HG03159 (cell line): Measurements from ENCODE around the gene DPM3.
"Not testable (repeated sequence)": the region's sequence is repeated elsewhere in the genome, so short reads cannot be mapped to it uniquely, and the experiment has no call there.

Experiments
- ATAC-seq: cut with Tn5 transposase; IDR thresholded peaks from one replicate; pipeline ENCODE4 v1.9.1; 2021; ENCODE audit warnings: mild to moderate bottlenecking, moderate library complexity; ENCODE audit not compliant: unreplicated experiment

Gene DPM3

GRCh38 chr1:155162631-155163030, 22.3 kb upstream of the DPM3 start:
- ATAC-seq = not testable (repeated sequence)

- ATAC-seq = no peak
Observed at GRCh38 chr1:155160128-155160527, 19.8 kb upstream of the DPM3 start.

GRCh38 chr1:155158991-155159390, 18.7 kb upstream of the DPM3 start:
- no peak for ATAC-seq

DNA sequence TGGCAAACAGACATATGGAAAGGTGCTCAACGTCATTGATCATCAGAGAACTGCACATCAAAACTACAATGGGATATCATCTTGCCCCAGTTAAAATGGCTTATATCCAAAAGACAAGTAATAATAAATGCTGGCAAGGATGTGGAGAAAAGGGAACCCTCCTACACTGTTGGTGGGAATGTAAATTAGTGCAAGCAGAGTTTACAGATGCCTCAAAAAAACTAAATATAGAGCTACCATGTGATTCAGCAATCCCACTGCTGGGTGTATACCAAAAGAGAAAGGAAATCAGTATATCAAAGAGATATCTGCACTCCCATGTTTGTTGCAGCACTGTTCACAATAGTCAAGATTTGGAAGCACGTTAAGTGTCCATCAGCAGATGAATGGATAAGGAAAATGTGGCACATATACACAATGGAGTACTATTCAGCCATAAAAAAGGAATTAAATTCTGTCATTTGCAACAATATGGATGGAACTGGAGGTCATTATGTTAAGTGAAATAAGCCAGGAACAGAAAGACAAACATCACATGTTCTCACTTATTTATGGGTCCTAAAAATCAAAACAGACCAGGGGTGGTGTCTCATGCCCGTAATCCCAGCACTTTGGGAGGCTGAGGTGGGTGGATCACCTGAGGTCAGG, 15.8 kb upstream of the DPM3 start:
- ATAC-seq = not testable (repeated sequence)

- no peak for ATAC-seq
Observed at GRCh38 chr1:155145491-155145890, 5.2 kb upstream of the DPM3 start.

GRCh38 chr1:155141749-155142148, 1.4 kb upstream of the DPM3 start:
- ATAC-seq = no peak

DNA sequence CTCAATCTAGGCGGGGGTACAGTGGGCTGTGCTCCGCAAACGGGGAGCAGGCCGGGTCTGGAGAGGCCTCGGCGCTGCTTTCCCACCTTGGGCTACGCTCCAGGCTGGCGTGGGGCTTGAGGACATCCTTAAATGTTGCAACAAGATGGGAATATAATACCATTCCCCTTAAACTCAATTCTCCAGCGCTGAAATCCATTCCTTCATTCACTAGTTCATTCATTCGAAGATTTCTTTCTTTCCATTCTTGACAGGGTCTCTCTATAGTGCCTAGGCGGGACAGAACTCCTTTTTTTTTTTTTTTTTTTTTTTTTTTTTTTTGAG, 261 bp upstream of the DPM3 start:
- no peak for ATAC-seq

DNA sequence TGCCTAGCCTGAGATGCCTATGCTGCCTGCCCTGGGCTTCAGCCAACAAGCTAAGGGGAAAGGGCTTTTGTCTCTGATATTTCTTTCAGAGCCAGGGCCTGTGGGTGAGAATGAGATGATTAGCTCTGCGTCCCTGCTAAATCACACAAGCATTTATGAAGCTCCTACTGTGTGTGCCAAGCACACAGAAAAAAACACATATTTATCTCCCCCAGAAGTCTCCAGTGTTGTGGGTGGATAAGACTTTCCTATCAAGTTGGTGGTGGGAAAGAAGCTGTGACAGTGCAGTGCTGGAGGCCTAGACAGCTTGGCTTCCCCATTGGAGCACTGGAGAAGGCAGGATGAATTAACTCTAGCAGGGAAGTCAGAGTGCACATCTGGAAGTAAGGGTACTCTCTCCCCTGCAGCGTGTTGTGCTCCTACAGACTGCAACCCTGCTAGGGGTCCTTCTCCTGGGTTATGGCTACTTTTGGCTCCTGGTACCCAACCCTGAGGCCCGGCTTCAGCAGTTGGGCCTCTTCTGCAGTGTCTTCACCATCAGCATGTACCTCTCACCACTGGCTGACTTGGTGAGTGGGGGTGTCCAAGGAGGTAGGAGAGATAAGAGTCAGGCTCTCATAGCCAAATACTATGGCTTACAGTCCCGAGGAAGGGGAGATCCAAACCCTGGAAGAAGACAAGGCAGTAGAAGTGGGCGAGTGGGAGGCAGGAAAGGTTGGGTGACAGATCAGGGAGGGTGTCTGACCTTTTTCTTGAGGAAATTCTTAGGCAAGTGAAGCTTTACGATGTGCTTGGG, 3.0 kb downstream of the DPM3 start:
- no peak for ATAC-seq

GRCh38 chr1:155136748-155137147, 3.6 kb downstream of the DPM3 start:
- no peak for ATAC-seq

DNA sequence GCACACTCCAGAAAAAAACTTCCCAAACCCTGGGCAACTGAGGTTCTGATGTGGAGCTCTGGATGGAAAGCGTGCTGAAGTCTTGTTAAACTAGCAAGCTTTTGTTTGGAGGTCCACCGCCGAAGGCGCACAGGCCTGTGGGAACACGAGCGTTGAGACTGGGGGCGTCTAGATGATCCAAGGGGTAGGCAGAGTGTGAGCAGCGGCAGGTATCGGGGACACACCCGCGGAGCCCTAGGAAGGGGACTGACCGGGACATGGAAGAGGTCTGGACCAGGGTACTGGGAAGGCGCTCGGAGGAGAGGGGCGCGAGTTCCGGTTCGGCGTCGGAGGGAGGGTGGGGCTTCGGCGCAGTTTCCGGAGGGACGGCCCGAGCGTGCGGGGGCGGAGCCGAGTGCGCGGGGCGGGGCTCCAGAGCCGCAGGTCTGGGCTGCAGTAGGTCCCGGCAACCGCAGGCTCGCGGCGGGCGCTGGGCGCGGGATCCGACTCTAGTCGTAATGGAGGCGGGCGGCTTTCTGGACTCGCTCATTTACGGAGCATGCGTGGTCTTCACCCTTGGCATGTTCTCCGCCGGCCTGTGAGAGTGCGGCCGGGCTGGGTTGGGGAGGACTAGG, 4.8 kb downstream of the DPM3 start, which contains the start of gene SLC50A1:
Gene SLC50A1 (plus strand): TSS at position 438 of the 614 bp plus-strand sequence. CDS start 60 bp downstream, at position 498.
- peak; percentile 74 for ATAC-seq

DNA sequence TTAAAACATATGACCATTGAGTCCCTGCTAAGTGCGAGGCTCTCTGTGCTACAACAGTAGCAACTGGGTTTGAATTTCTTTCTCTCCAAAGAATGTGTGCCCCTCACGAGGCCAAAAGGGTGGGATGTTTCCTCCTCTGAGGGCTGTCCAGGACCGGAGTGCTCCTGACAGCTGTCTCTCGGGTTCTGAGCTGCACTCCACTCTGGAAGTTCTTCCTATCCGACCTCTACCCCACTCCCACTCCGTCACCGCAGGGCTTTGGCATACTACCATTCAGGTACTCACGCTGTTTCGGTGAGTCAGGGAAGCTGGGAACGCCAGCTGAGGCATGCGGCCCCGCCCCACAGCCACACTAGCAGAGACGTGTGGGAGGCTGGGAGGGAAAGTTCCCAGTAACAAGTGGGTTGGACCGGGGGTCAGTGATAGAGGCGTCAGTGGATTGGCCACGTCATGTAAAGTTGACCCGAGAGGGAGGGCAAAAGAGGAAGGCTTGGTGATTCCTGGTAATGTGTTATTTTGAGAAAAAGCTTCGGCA, 5.4 kb downstream of the DPM3 start:
- no peak for ATAC-seq

DNA sequence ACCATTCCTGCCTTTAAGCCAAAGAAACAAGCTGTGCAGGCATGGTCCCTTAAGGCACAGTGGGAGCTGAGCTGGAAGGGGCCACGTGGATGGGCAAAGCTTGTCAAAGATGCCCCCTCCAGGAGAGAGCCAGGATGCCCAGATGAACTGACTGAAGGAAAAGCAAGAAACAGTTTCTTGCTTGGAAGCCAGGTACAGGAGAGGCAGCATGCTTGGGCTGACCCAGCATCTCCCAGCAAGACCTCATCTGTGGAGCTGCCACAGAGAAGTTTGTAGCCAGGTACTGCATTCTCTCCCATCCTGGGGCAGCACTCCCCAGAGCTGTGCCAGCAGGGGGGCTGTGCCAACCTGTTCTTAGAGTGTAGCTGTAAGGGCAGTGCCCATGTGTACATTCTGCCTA, 6.0 kb downstream of the DPM3 start:
- no peak for ATAC-seq

DNA sequence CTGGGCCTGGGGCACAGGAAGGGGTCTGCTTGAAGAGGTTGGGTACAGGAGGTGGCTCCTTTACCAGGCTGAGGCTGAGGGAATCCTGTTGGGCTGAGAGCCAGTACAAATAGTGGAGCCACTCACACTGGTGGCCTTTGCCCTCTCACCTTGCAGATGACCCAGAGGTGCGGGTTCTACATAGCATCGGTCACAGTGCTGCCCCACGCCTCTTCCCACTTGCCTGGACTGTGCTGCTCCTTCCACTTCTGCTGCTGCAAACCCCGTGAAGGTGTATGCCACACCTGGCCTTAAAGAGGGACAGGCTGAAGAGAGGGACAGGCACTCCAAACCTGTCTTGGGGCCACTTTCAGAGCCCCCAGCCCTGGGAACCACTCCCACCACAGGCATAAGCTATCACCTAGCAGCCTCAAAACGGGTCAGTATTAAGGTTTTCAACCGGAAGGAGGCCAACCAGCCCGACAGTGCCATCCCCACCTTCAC, 6.5 kb downstream of the DPM3 start:
- ATAC-seq = no peak

DNA sequence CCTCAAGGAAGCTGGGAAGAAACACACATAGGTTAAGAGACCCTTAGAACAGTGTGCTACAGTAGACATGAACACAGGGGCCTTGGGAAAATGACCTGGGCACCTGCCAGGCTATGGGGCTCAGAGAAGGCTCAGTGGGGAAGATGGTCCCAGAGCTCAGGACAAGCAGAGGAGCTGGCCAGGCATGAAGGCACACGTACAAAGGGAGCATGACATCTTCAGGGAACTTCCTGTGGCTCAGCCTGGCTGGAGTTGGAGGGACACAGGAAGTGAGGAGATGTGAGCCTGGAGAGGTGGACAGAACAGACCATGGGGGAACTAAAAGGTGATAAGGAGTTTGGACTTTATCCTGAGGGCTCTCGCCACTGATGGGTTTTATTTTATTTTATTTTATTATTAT, 8.5 kb downstream of the DPM3 start:
- no peak for ATAC-seq

DNA sequence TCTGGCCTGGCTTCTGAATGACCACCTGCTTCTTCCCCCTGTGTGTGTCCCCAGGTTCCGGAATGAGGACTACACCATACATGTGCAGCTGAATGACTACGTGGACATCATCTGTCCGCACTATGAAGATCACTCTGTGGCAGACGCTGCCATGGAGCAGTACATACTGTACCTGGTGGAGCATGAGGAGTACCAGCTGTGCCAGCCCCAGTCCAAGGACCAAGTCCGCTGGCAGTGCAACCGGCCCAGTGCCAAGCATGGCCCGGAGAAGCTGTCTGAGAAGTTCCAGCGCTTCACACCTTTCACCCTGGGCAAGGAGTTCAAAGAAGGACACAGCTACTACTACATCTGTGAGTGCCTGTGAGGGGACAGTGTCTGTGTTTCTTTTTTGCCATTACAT, 9.0 kb downstream of the DPM3 start:
- no peak for ATAC-seq

DNA sequence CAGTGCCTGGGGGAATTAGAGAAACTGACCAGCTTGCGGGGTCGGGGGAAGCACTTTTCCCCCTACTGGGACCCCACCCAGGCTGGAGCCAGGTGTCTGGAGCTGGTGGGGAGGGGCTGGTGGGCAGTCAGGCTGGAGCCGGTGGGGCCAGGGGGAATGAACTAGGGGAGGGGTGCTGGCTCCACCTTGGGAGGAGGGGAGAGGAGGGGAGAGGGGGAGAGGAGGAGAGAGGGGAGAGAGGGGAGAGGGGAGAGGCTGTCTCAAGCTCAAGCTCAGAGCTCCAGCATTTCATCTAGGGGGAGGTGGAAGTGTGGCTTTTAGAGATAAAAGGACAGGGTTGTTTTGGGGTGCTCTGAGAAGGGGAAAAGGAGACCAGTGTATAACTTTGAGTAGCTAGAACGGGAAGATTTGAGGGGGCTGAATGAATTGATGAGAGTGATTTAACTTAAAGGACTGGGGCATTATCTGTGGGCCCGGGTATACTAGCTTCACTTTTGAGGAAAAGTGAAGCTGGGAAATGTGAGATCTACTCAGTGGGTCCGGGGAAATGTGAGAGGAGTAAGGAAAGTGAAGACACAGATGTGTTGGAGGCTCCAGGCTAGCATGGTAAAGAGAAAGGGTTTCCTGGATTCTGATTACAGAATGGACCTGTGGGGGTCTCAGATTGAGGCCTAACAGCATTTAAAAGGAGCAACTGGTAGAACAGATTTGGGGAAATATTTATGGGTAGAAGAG, 9.9 kb downstream of the DPM3 start:
- ATAC-seq = no peak

GRCh38 chr1:155128755-155129473, 11.4 kb downstream of the DPM3 start:
- no peak for ATAC-seq

DNA sequence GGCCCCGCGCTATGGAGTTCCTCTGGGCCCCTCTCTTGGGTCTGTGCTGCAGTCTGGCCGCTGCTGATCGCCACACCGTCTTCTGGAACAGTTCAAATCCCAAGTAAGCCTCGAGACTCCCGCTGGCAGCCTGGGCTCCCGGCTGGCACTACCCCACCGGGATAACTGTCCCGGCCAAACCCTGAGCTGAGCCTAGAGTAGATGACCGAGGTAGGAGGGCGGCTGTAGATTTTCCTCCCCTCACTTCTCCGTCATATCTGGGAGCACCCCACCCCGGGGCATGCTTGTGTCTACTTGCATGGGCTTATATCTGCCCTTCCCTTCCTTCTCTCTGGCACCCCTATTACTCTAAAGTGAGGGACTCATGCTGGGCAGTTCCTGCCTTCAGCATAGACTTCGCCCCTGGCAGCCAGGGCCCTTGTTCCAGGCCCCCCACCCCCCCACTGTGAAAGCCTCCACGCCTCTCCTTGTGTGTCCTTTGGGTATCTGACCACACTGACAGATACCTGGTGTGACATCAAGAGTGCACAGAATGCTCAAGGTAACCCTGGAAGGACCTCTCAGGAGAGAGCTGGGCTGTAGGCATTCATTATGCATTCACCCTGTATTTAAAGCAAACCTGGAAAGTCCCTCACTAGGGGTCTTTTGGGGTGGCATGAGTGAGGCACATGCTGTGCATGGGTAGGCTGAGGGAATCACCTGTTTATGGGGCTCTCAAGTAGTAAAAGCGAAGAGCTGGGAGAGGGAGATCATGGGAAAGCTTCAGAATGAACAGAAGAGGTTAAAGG, 12.2 kb downstream of the DPM3 start:
- ATAC-seq = no peak

DNA sequence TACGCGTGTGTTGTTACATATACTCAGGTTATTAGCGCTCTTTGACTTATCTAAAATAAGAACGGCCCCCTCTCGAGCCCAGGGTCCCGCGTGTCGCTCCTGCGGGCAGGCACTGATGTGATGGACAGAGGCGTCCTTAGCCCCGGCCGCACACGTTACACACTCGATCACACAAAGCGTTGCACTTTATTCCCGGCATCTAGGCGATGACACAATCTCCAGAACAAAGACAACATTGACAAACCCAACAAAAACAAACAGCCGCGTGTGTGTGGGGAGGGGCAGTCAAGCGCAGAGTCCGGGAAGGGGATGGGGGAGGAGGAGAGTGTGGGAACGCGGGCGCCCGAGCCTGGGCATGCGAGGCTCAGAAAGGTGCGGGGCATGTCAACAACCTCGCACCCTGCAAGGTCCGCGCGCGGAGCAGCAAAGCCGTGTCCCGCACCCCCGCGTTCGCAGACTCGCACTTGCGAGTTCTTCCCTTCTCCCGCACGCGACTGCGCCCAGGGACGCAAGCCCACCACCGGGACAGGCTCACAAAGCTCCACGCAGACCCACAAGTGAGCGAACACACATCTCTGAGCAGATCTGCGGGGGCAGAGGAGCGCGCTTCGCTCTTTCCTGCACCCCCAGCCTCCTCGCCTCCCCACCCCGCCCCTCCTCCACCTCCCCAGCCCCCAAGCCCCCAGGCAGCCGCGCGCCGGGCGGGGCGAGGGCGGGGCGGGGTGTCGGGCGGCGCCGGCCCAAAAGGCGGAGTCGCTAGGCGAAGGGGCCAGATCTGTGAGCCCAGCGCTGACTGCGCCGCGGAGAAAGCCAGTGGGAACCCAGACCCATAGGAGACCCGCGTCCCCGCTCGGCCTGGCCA, 13.0 kb downstream of the DPM3 start, which contains the start of gene EFNA1:
Gene EFNA1 (plus strand): TSS at position 772 of the 862 bp plus-strand sequence. CDS start 102 bp downstream, outside the sequence.
- no peak for ATAC-seq
